Endothelial cell of umbilical vein (primary cell): ENCODE results near the gene DNAI7. TPM values are rescaled to one million over a fixed set of nuclear protein-coding genes. Genes with fewer than 3 reads are reported as not detected.

Experiments
- BruUV-seq: library from RNA; stranded (reverse); fragments of 400-500 nt; replicated peaks from 2 replicates; lab custom pipeline; 2021; lab: Mats Ljungman, UMichigan
- CTCF ChIA-PET: fragments of 300-600, 350-600 bp; sonication (Branson Sonifier 250); formaldehyde crosslinking; loops from one replicate; lab custom pipeline; 2021; ENCODE audit warnings: antibody characterized with exemption, inconsistent platforms; lab: Charles Lee
- POLR2A ChIA-PET: fragments of 300-600, 350-600 bp; sonication (Branson Sonifier 250); formaldehyde crosslinking; loops from one replicate; lab custom pipeline; 2021; ENCODE audit warnings: antibody characterized with exemption, inconsistent platforms; lab: Charles Lee
- DNase-seq: peaks from one replicate; pipeline ENCODE4 v3.0.0-alpha.2; 2011; ENCODE audit warnings: low read depth, low spot score
- FAIRE-seq: peaks from 2 replicates; lab custom pipeline; 2011; peaks lifted over from hg19 to GRCh38; lab: Jason Lieb, UNC
- H2AFZ ChIP-seq: 2 replicates; pipeline ENCODE4 v1.6.0; 2012; ENCODE audit warnings: low read depth, low read length, control low read depth, inconsistent platforms
- H3K27ac ChIP-seq: 2 replicates; pipeline ENCODE4 v1.5.1; 2011; ENCODE audit warnings: low read depth, mild to moderate bottlenecking, control low read depth, low read length, moderate library complexity; ENCODE audit not compliant: insufficient read depth
- H3K27me3 ChIP-seq, 2 experiments: 2 replicates each; pipeline versions ENCODE4 v1.6.0 to v1.6.1; 2011; ENCODE audit warnings: low read length in 2 of 2, mixed read lengths in 1 of 2; ENCODE audit not compliant: control insufficient read depth in 2 of 2, insufficient read depth in 2 of 2
- H3K36me3 ChIP-seq, 2 experiments: 2 replicates in 1 of 2; 3 replicates in 1 of 2; pipeline ENCODE4 v1.5.1; 2011; ENCODE audit warnings: low read length in 2 of 2, mild to moderate bottlenecking in 1 of 2, moderate library complexity in 1 of 2; ENCODE audit not compliant: control insufficient read depth in 2 of 2, insufficient read depth in 2 of 2; ENCODE audit errors: extremely low read depth in 1 of 2
- H3K4me1 ChIP-seq: 3 replicates; pipeline ENCODE4 v1.5.1; 2011; ENCODE audit warnings: mild to moderate bottlenecking, low read length; ENCODE audit not compliant: control insufficient read depth, insufficient read depth; ENCODE audit errors: extremely low read depth
- H3K4me2 ChIP-seq: 2 replicates; pipeline ENCODE4 v1.6.1; 2011; ENCODE audit warnings: low read length, control low read depth, mixed read lengths; ENCODE audit not compliant: insufficient read depth
- H3K4me3 ChIP-seq, 3 experiments: fragments of 200-600 bp in 1 of 3; sonication (generic), shearing (Covaris generic) in 1 of 3; replicated peaks in 1 of 3; 2 replicates each; pipeline ENCODE4 v1.5.1; 2011 to 2016; ENCODE audit warnings: control low read depth in 3 of 3, low read length in 3 of 3, mild to moderate bottlenecking in 2 of 3, inconsistent platforms in 1 of 3, low read depth in 1 of 3, moderate library complexity in 1 of 3; ENCODE audit not compliant: insufficient read depth in 1 of 3
- H3K79me2 ChIP-seq: 2 replicates; pipeline ENCODE4 v1.6.0; 2012; ENCODE audit warnings: low read length, inconsistent platforms; ENCODE audit not compliant: control insufficient read depth, insufficient read depth
- H3K9ac ChIP-seq: replicated peaks from 2 replicates; pipeline ENCODE3; 2011; ENCODE audit warnings: low read length, control low read depth; ENCODE audit not compliant: insufficient read depth; ENCODE audit errors: extremely low read depth
- H3K9me1 ChIP-seq: replicated peaks from 3 replicates; pipeline ENCODE4 v1.6.0; 2011; ENCODE audit warnings: mild to moderate bottlenecking, low read length; ENCODE audit not compliant: control insufficient read depth, insufficient read depth; ENCODE audit errors: extremely low read depth
- H3K9me3 ChIP-seq: replicated peaks from 2 replicates; pipeline ENCODE4 v1.5.1; 2012; ENCODE audit warnings: low read length, inconsistent platforms; ENCODE audit not compliant: control insufficient read depth, insufficient read depth
- H4K20me1 ChIP-seq: replicated peaks from 2 replicates; pipeline ENCODE3; 2011; ENCODE audit warnings: mild to moderate bottlenecking, low read length; ENCODE audit not compliant: control insufficient read depth, insufficient read depth; ENCODE audit errors: extremely low read depth
- EZH2 ChIP-seq: IDR thresholded peaks from 2 replicates; pipeline ENCODE4 v1.6.1; 2012; ENCODE audit warnings: borderline replicate concordance, low read depth, mild to moderate bottlenecking, moderate library complexity, low read length, inconsistent platforms; ENCODE audit not compliant: severe bottlenecking
- FOS ChIP-seq: IDR thresholded peaks from 2 replicates; pipeline ENCODE4 v1.6.1; 2011; ENCODE audit warnings: mild to moderate bottlenecking, low read length, moderate library complexity, borderline replicate concordance; ENCODE audit not compliant: insufficient read depth
- GATA2 ChIP-seq: IDR thresholded peaks from 2 replicates; pipeline ENCODE4 v1.7.0; 2011; ENCODE audit warnings: low read depth, mild to moderate bottlenecking, moderate library complexity, mixed read lengths, low read length; ENCODE audit not compliant: insufficient read length, insufficient read depth
- JUN ChIP-seq: IDR thresholded peaks from 2 replicates; pipeline ENCODE4 v1.6.1; 2011; ENCODE audit warnings: borderline replicate concordance, low read depth; ENCODE audit not compliant: insufficient read length, insufficient read depth
- MAX ChIP-seq: IDR thresholded peaks from 2 replicates; pipeline ENCODE4 v1.6.1; 2011; ENCODE audit not compliant: insufficient read depth, insufficient read length
- MYC ChIP-seq: IDR thresholded peaks from one replicate; pipeline ENCODE4 v1.6.1; 2011; ENCODE audit warnings: mild to moderate bottlenecking, low read depth, low read length
- POLR2A ChIP-seq: IDR thresholded peaks from 2 replicates; pipeline ENCODE4 v1.6.1; 2012; ENCODE audit warnings: low read depth, mild to moderate bottlenecking, control low read depth, low read length
- POLR2AphosphoS5 ChIP-seq: IDR thresholded peaks from 2 replicates; pipeline ENCODE4 v1.6.1; 2012; ENCODE audit warnings: low read depth, mild to moderate bottlenecking, control low read depth, low read length, moderate library complexity; ENCODE audit not compliant: insufficient read depth
- dilution Hi-C: fragments of 300-500 bp; cut with MboI; formaldehyde crosslinking; loops from one replicate; pipeline ENCODE4 v1.15.0; 2019; ENCODE audit warnings: low sequenced_read_pairs; ENCODE audit not compliant: extremely low pct_ligation_motif_present
- intact Hi-C: fragments of 100-400 bp; cut with micrococcal nuclease; formaldehyde crosslinking; loops from one replicate; pipeline ENCODE4 v1.10.0; 2022
- polyA plus RNA-seq, 4 experiments: library from polyadenylated mRNA; depleted of rRNA in 3 of 4; stranded (reverse) in 3 of 4; unstranded in 1 of 4; fragments of >200 nt; gene quantifications; 2 replicates each; pipeline versions ENCODE4 v1.2.1 to v1.2.3, GENCODE V29; 2011 to 2012; ENCODE audit warnings: missing spikeins in 1 of 4
- total RNA-seq: library from RNA; stranded (reverse); gene quantifications from 2 replicates; pipeline ENCODE4 v1.2.3, GENCODE V29; 2021
- TF ChIP-seq, protein P1 (sequence below), 2 donors: IDR thresholded peaks; 1 replicate in 1 of 2; 2 replicates in 1 of 2; pipeline ENCODE4 v1.5.1; 2011; ENCODE audit warnings: low read length in 2 of 2, mild to moderate bottlenecking in 2 of 2, moderate library complexity in 2 of 2, control low read depth in 1 of 2, inconsistent platforms in 1 of 2, low read depth in 1 of 2; ENCODE audit not compliant: insufficient read depth in 1 of 2; ENCODE audit errors: extremely low read depth in 1 of 2

The DNAI7 gene
- total and polyA plus RNA-seq, 2 donors (not counting 3 experiments of a cell fraction or from before 2014, with no cell fraction given), result not detected

DNA sequence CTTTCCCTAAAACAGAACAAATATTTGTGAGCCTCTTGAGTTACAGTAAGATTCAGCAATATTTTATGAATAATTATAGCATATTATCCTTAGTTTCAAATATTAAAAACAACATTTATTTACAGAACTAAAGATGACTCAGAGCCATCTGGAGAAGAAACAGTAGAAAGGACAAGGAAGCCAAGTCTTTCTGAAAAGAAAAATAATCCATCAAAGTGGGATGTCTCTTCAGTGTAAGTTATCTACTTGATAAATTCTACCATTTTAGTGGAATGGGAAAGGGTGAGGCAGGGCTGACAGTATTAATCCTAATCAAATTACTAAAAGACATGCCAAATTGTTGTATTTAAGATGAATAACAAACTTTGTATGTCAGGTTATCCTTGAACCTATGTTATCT, 88.1 kb downstream of the DNAI7 start:
- no TSS peak for BruUV-seq
- FAIRE-seq, result no peak
- H2AFZ ChIP-seq, result no peak overlapping the region

More for the DNA sequence above, 88.1 kb downstream of the DNAI7 start:
- Histone ChIP-seq H3K9me3 (no peaks in the 10 kb centered on the region), H3K79me2 (no peaks in the 10 kb centered on the region), H3K27ac (no peak overlapping the region), H3K4me2 (no peak overlapping the region), H3K4me3 (no peak overlapping the region), H4K20me1 (no peaks in the 10 kb centered on the region), H3K9me1 (no peaks in the 10 kb centered on the region), H3K9ac (no peak overlapping the region), H3K27me3 (peaks cover 0 to 1% of the 10 kb centered on the region in 2 experiments), H3K36me3 (no peaks in the 10 kb centered on the region), H3K4me1 (no peaks in the 10 kb centered on the region)
- dilution Hi-C loops (no loop called here), intact Hi-C loops (no loop called here)
- TF ChIP-seq POLR2A (no peak), FOS (no peak), EZH2 (no peak), POLR2AphosphoS5 (no peak), GATA2 (no peak), JUN (no peak), MAX (no peak), MYC (no peak)
- TF ChIP-seq, protein P1, sequence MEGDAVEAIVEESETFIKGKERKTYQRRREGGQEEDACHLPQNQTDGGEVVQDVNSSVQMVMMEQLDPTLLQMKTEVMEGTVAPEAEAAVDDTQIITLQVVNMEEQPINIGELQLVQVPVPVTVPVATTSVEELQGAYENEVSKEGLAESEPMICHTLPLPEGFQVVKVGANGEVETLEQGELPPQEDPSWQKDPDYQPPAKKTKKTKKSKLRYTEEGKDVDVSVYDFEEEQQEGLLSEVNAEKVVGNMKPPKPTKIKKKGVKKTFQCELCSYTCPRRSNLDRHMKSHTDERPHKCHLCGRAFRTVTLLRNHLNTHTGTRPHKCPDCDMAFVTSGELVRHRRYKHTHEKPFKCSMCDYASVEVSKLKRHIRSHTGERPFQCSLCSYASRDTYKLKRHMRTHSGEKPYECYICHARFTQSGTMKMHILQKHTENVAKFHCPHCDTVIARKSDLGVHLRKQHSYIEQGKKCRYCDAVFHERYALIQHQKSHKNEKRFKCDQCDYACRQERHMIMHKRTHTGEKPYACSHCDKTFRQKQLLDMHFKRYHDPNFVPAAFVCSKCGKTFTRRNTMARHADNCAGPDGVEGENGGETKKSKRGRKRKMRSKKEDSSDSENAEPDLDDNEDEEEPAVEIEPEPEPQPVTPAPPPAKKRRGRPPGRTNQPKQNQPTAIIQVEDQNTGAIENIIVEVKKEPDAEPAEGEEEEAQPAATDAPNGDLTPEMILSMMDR (IDR thresholded peaks at IDR 0.05; ENCODE audit: extremely low read depth in 1 of 2, insufficient read depth in 1 of 2, low read depth in 1 of 2, low read length in 2 of 2), result no peak
- ChIA-PET POLR2A (no interaction called here), CTCF (no interaction called here)
- DNase-seq, result no peak
